K562 (cell line): ENCODE data around the gene CLCN6.

Source experiments
- MBD2 ChIP-seq: sonication (generic); IDR thresholded peaks from 2 replicates; pipeline ENCODE4 v1.6.1; 2016; ENCODE audit warnings: low read depth, borderline replicate concordance
- TF ChIP-seq, protein P1 (sequence below): fragments of 450-650 bp; IDR thresholded peaks from 2 replicates; pipeline ENCODE4 v1.6.1; 2016; ENCODE audit warnings: low read depth
- TF ChIP-seq, protein P2 (sequence below): fragments of 250-450 bp; sonication (Bioruptor Pico); IDR thresholded peaks from 2 replicates; pipeline ENCODE4 v1.9.0; 2021; ENCODE audit warnings: mild to moderate bottlenecking, inconsistent platforms

DNA sequence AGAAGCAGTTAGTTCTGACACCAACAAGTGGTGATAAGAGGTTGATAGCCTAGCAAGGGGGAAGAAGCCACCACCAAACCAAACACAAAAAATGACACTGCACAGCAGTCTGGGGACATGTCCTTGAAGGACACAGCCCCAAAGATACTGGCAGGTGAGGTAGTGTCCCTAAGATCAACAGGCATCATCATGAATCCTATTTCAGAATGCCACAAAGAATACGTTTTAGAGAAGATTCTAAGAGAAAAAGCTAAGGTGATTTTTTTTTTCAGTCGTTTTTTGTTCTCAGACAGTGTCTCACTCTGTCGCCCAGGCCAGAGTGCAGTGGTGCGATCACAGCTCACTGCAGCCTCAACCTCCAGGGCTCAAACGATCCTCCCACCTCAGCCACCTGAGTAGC, 19.8 kb upstream of the CLCN6 start:
- TF ChIP-seq, protein P1, sequence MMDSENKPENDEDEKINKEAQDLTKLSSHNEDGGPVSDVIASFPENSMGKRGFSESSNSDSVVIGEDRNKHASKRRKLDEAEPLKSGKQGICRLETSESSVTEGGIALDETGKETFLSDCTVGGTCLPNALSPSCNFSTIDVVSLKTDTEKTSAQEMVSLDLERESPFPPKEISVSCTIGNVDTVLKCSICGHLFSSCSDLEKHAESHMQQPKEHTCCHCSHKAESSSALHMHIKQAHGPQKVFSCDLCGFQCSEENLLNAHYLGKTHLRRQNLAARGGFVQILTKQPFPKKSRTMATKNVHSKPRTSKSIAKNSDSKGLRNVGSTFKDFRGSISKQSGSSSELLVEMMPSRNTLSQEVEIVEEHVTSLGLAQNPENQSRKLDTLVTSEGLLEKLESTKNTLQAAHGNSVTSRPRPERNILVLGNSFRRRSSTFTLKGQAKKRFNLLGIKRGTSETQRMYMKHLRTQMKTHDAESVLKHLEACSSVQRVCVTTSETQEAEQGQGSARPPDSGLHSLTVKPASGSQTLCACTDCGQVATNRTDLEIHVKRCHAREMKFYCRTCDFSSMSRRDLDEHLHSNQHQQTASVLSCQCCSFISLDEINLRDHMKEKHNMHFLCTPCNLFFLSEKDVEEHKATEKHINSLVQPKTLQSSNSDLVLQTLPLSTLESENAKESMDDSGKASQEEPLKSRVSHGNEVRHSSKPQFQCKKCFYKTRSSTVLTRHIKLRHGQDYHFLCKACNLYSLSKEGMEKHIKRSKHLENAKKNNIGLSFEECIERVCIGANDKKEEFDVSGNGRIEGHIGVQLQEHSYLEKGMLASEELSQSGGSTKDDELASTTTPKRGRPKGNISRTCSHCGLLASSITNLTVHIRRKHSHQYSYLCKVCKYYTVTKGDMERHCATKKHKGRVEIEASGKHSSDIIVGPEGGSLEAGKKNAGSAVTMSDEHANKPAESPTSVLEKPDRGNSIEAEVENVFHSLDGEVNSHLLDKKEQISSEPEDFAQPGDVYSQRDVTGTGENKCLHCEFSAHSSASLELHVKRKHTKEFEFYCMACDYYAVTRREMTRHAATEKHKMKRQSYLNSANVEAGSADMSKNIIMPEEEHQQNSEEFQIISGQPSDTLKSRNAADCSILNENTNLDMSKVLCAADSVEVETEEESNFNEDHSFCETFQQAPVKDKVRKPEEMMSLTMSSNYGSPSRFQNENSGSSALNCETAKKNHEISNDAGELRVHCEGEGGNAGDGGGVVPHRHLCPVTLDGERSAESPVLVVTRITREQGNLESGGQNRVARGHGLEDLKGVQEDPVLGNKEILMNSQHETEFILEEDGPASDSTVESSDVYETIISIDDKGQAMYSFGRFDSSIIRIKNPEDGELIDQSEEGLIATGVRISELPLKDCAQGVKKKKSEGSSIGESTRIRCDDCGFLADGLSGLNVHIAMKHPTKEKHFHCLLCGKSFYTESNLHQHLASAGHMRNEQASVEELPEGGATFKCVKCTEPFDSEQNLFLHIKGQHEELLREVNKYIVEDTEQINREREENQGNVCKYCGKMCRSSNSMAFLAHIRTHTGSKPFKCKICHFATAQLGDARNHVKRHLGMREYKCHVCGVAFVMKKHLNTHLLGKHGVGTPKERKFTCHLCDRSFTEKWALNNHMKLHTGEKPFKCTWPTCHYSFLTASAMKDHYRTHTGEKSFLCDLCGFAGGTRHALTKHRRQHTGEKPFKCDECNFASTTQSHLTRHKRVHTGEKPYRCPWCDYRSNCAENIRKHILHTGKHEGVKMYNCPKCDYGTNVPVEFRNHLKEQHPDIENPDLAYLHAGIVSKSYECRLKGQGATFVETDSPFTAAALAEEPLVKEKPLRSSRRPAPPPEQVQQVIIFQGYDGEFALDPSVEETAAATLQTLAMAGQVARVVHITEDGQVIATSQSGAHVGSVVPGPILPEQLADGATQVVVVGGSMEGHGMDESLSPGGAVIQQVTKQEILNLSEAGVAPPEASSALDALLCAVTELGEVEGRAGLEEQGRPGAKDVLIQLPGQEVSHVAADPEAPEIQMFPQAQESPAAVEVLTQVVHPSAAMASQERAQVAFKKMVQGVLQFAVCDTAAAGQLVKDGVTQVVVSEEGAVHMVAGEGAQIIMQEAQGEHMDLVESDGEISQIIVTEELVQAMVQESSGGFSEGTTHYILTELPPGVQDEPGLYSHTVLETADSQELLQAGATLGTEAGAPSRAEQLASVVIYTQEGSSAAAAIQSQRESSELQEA: no peak
- TF ChIP-seq MBD2: no peak
- TF ChIP-seq, protein P2, sequence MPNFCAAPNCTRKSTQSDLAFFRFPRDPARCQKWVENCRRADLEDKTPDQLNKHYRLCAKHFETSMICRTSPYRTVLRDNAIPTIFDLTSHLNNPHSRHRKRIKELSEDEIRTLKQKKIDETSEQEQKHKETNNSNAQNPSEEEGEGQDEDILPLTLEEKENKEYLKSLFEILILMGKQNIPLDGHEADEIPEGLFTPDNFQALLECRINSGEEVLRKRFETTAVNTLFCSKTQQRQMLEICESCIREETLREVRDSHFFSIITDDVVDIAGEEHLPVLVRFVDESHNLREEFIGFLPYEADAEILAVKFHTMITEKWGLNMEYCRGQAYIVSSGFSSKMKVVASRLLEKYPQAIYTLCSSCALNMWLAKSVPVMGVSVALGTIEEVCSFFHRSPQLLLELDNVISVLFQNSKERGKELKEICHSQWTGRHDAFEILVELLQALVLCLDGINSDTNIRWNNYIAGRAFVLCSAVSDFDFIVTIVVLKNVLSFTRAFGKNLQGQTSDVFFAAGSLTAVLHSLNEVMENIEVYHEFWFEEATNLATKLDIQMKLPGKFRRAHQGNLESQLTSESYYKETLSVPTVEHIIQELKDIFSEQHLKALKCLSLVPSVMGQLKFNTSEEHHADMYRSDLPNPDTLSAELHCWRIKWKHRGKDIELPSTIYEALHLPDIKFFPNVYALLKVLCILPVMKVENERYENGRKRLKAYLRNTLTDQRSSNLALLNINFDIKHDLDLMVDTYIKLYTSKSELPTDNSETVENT (CRISPR knock-in tag): no peak
